ENCODE measurements around the gene BEND7. TPM values are rescaled to one million over a fixed set of nuclear protein-coding genes. Genes with fewer than 3 reads are reported as not detected.

BEND7 gene
- total and polyA plus RNA-seq, 7 experiments from 2014 or later: 0.17 TPM; not detected in 6

DNA sequence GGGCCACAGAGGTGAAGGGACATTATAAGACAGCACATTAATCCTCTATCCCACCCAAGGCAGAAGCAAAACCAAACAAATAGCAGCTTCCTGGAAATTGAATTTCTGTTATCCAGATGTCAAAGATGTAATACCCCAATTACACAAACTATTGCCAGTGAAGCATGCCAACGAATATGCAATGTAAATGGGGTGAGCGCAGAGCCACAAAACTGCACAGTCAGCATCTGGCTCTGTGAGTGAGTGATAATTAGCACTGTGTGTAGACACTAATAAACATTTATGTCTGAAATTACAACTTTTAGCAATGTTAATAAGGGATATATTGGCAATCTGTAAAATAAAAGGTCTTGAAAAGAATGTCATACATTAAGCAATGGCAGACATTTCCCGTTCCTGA, 3.2 kb downstream of the BEND7 start:
- H3K27me3 Mint-ChIP-seq: peaks cover 63 to 78% (median 71%) of the 10 kb centered on the region in 5 donors
- ChIA-PET CTCF (interaction anchor here (0.5 kb wide), 1 partner anchor 1415 kb away, joined by 3 read pairs; no protein-coding TSS in a partner anchor), POLR2A (interaction anchor here (0.6 kb wide), 1 partner anchor 190 kb away, joined by 3 read pairs; no protein-coding TSS in a partner anchor)
- H3K27me3 ChIP-seq (ENCODE audit: control insufficient read depth in 2 of 2, insufficient read depth in 2 of 2, low read length in 2 of 2): peaks cover 6 to 17% of the 10 kb centered on the region in 2 donors
- no peak overlapping the region for H3K4me3 Mint-ChIP-seq
- no peak overlapping the region for H3K27ac ChIP-seq (ENCODE audit: low read depth, low read length)
- H3K4me1 Mint-ChIP-seq: peaks cover 4 to 16% (median 13%) of the 10 kb centered on the region in 7 donors
- ATAC-seq: no peak
- H3K27ac Mint-ChIP-seq: no peak overlapping the region
- H3K4me1 ChIP-seq (ENCODE audit: control insufficient read depth in 2 of 2, insufficient read depth in 2 of 2, low read length in 2 of 2): peaks cover 4% of the 10 kb centered on the region in 2 donors
- H3K9me3 Mint-ChIP-seq: peaks cover 0 to 8% (median 0%) of the 10 kb centered on the region in 11 donors
- intact Hi-C loops (cut with micrococcal nuclease): no loop called here
- H3K36me3 Mint-ChIP-seq: no peaks in the 10 kb centered on the region
- no peak for DNase-seq
- H3K9me3 ChIP-seq (ENCODE audit: control insufficient read depth in 2 of 3, low read length in 3 of 3): no peaks in the 10 kb centered on the region
- H3K36me3 ChIP-seq (ENCODE audit: control insufficient read depth in 2 of 3, insufficient read depth in 3 of 3, low read length in 3 of 3): no peaks in the 10 kb centered on the region
- no peak overlapping the region for H3K4me3 ChIP-seq (ENCODE audit: low read length)

DNA sequence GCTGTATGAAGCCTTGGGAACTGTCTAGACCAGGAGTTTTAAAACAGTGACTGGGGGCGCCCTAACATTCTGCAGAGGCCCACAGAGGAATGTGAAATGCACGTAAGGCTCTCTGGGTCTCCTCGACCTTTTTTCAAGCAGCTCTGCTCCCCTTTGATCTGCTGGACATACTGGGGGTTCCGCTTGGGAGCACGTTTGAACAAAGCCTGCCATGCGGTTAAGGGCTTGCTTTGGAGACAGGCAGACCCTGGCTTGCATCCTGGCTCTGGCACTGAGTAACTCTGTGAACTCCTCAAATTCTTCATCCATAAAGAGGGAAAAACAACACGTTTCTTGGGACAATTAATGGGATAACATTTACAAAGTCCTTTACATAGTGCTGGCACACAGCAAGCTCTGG, 7.8 kb downstream of the BEND7 start:
- Mint-ChIP-seq H3K27me3 (peaks cover 32 to 71% (median 53%) of the 10 kb centered on the region in 5 donors), H3K4me1 (no peaks in the 10 kb centered on the region), H3K4me3 (no peak overlapping the region), H3K27ac (no peak overlapping the region), H3K9me3 (no peaks in the 10 kb centered on the region), H3K36me3 (no peaks in the 10 kb centered on the region)
- H3K27me3 ChIP-seq (ENCODE audit: control insufficient read depth in 2 of 2, insufficient read depth in 2 of 2, low read length in 2 of 2): no peaks in the 10 kb centered on the region
- no peaks in the 10 kb centered on the region for H3K9me3 ChIP-seq (ENCODE audit: control insufficient read depth in 2 of 3, low read length in 3 of 3)
- ChIA-PET CTCF (no interaction called here), POLR2A (no interaction called here)
- no peaks in the 10 kb centered on the region for H3K36me3 ChIP-seq (ENCODE audit: control insufficient read depth in 2 of 3, insufficient read depth in 3 of 3, low read length in 3 of 3)
- ATAC-seq (no peak), DNase-seq (no peak)
- no peaks in the 10 kb centered on the region for H3K4me1 ChIP-seq (ENCODE audit: control insufficient read depth in 2 of 2, insufficient read depth in 2 of 2, low read length in 2 of 2)
- H3K27ac ChIP-seq (ENCODE audit: low read depth, low read length): no peak overlapping the region
- no peak overlapping the region for H3K4me3 ChIP-seq (ENCODE audit: low read length)
- intact Hi-C loops (cut with micrococcal nuclease): no loop called here

DNA sequence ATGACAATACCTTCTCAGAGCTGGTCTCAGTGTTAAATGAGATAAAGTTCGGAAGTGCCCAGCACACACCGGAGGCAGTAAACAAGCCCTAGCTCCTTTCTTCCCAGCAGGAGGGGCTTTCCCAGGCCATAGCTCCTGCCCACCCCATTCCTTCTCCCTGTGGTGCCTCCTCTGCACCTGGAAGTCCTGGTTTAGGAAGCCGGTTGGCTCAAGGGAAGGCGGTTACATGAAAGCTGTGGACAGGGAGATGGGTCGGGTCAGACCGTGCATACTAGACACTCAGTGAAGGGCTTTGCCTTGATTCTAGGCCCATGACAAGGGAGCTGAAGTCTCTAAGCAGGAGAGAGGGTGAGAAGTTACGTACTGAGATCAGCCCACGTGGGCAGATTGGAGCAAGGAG, 8.6 kb downstream of the BEND7 start:
- ATAC-seq: no peak
- Mint-ChIP-seq H3K27ac (no peak overlapping the region), H3K4me3 (no peak overlapping the region), H3K9me3 (no peaks in the 10 kb centered on the region), H3K4me1 (no peaks in the 10 kb centered on the region), H3K27me3 (peaks cover 23 to 71% (median 50%) of the 10 kb centered on the region in 5 donors), H3K36me3 (no peaks in the 10 kb centered on the region)
- no peak overlapping the region for H3K4me3 ChIP-seq (ENCODE audit: low read length)
- no peaks in the 10 kb centered on the region for H3K9me3 ChIP-seq (ENCODE audit: control insufficient read depth in 2 of 3, low read length in 3 of 3)
- H3K27ac ChIP-seq (ENCODE audit: low read depth, low read length): no peak overlapping the region
- ChIA-PET POLR2A (no interaction called here), CTCF (no interaction called here)
- H3K27me3 ChIP-seq (ENCODE audit: control insufficient read depth in 2 of 2, insufficient read depth in 2 of 2, low read length in 2 of 2): no peaks in the 10 kb centered on the region
- no peaks in the 10 kb centered on the region for H3K4me1 ChIP-seq (ENCODE audit: control insufficient read depth in 2 of 2, insufficient read depth in 2 of 2, low read length in 2 of 2)
- intact Hi-C loops (cut with micrococcal nuclease): no loop called here
- no peak for DNase-seq
- H3K36me3 ChIP-seq (ENCODE audit: control insufficient read depth in 2 of 3, insufficient read depth in 3 of 3, low read length in 3 of 3): no peaks in the 10 kb centered on the region

DNA sequence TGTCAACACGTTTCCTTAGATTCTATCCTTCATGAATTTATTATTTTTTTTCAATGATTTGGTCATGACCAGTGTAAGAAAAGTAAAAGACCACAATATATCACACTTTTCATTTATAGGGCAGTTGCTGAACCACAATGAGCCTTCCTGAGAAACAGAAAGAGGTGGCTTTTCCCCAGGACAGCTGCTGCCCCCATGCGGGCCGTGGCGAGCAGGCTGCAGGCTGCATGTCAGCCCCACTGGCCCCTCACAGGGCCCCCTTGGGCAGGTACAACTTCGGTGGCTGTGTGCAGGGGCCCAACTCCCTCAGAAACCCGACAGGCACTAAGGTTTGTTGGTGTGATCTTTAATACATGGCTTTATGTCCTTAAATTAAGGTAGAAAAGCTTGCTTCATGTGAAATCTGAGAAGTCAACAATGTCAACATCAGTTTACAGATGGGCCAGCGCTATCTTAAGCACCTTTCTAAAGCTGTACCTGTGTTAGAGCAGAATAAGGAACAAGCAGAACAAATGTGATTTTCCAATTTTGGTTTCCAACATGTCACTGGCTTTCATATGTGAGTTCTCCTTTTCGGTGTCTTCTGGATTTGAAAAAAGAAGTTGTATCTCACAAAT, 10.6 kb downstream of the BEND7 start:
- ATAC-seq (no peak), DNase-seq (no peak)
- CTCF ChIA-PET: no interaction called here
- POLR2A ChIA-PET: no interaction called here
- Histone ChIP-seq H3K27me3 (ENCODE audit: control insufficient read depth in 2 of 2, insufficient read depth in 2 of 2, low read length in 2 of 2) (no peaks in the 10 kb centered on the region), H3K27ac (ENCODE audit: low read depth, low read length) (no peak overlapping the region), H3K9me3 (ENCODE audit: control insufficient read depth in 2 of 3, low read length in 3 of 3) (no peaks in the 10 kb centered on the region), H3K36me3 (ENCODE audit: control insufficient read depth in 2 of 3, insufficient read depth in 3 of 3, low read length in 3 of 3) (no peaks in the 10 kb centered on the region), H3K4me1 (ENCODE audit: control insufficient read depth in 2 of 2, insufficient read depth in 2 of 2, low read length in 2 of 2) (no peaks in the 10 kb centered on the region), H3K4me3 (ENCODE audit: low read length) (no peak overlapping the region)
- Mint-ChIP-seq H3K4me1 (no peaks in the 10 kb centered on the region), H3K4me3 (no peak overlapping the region), H3K9me3 (no peaks in the 10 kb centered on the region), H3K36me3 (no peaks in the 10 kb centered on the region), H3K27ac (no peak overlapping the region), H3K27me3 (peaks cover 11 to 65% (median 43%) of the 10 kb centered on the region in 5 donors)
- intact Hi-C loops (cut with micrococcal nuclease): no loop called here

DNA sequence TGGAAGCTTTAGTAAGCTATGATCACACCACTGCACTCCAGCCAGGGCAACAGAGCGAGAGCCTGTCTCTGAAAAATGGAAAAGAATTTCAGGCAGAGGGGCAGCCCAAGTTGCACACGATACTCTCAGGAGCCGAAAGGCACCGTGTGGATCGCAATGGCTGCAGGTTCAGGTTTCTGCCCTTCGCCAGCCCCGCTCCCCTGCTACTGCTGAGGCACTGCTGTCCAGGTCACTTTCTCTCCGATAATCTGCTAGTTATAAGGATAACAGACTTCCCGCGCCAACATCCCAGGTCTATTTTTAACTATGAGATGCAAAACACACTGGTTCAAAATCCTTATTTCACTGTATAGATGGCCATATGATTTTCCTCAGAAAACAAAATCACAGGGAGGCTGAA, 11.1 kb downstream of the BEND7 start:
- H3K27me3 ChIP-seq (ENCODE audit: control insufficient read depth in 2 of 2, insufficient read depth in 2 of 2, low read length in 2 of 2): no peaks in the 10 kb centered on the region
- H3K27me3 Mint-ChIP-seq: peaks cover 5 to 65% (median 43%) of the 10 kb centered on the region in 5 donors
- H3K27ac ChIP-seq (ENCODE audit: low read depth, low read length): no peak overlapping the region
- POLR2A ChIA-PET: no interaction called here
- H3K27ac Mint-ChIP-seq: no peak overlapping the region
- CTCF ChIA-PET: no interaction called here
- H3K4me1 ChIP-seq (ENCODE audit: control insufficient read depth in 2 of 2, insufficient read depth in 2 of 2, low read length in 2 of 2): no peaks in the 10 kb centered on the region
- DNase-seq: no peak
- no peaks in the 10 kb centered on the region for H3K36me3 ChIP-seq (ENCODE audit: control insufficient read depth in 2 of 3, insufficient read depth in 3 of 3, low read length in 3 of 3)
- no peaks in the 10 kb centered on the region for H3K4me1 Mint-ChIP-seq
- no peaks in the 10 kb centered on the region for H3K9me3 Mint-ChIP-seq
- H3K4me3 ChIP-seq (ENCODE audit: low read length): no peak overlapping the region
- no peaks in the 10 kb centered on the region for H3K9me3 ChIP-seq (ENCODE audit: control insufficient read depth in 2 of 3, low read length in 3 of 3)
- no peaks in the 10 kb centered on the region for H3K36me3 Mint-ChIP-seq
- intact Hi-C loops (cut with micrococcal nuclease): no loop called here
- ATAC-seq: no peak
- H3K4me3 Mint-ChIP-seq: no peak overlapping the region

DNA sequence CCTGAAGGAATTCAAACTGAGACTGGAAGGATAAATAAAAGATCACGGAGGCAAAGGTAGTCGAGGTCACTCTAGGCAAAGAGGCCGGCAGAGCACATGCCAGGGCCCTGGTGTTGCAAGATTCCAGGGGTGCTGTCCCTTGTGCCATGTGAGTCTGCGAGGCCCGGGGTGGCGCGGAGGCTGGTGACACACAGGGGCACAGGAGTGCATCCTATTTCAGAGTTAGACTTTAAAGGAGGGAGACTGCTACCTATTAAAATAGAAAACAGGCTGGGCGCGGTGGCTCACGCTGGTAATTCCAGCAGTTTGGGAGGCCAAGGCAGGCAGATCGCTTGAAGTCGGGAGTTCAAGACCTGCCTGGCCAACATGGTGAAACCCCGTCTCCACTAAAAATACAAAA, 12.6 kb downstream of the BEND7 start:
- no peaks in the 10 kb centered on the region for H3K4me1 Mint-ChIP-seq
- ChIA-PET POLR2A (no interaction called here), CTCF (no interaction called here)
- no peaks in the 10 kb centered on the region for H3K27me3 ChIP-seq (ENCODE audit: control insufficient read depth in 2 of 2, insufficient read depth in 2 of 2, low read length in 2 of 2)
- no peak overlapping the region for H3K27ac Mint-ChIP-seq
- DNase-seq (no peak), ATAC-seq (no peak)
- H3K27me3 Mint-ChIP-seq: peaks cover 5 to 58% (median 39%) of the 10 kb centered on the region in 5 donors
- no peaks in the 10 kb centered on the region for H3K36me3 ChIP-seq (ENCODE audit: control insufficient read depth in 2 of 3, insufficient read depth in 3 of 3, low read length in 3 of 3)
- intact Hi-C loops (cut with micrococcal nuclease): no loop called here
- no peaks in the 10 kb centered on the region for H3K9me3 Mint-ChIP-seq
- no peaks in the 10 kb centered on the region for H3K36me3 Mint-ChIP-seq
- H3K4me3 Mint-ChIP-seq: no peak overlapping the region
- no peaks in the 10 kb centered on the region for H3K4me1 ChIP-seq (ENCODE audit: control insufficient read depth in 2 of 2, insufficient read depth in 2 of 2, low read length in 2 of 2)
- H3K27ac ChIP-seq (ENCODE audit: low read depth, low read length): no peak overlapping the region
- no peaks in the 10 kb centered on the region for H3K9me3 ChIP-seq (ENCODE audit: control insufficient read depth in 2 of 3, low read length in 3 of 3)
- no peak overlapping the region for H3K4me3 ChIP-seq (ENCODE audit: low read length)

DNA sequence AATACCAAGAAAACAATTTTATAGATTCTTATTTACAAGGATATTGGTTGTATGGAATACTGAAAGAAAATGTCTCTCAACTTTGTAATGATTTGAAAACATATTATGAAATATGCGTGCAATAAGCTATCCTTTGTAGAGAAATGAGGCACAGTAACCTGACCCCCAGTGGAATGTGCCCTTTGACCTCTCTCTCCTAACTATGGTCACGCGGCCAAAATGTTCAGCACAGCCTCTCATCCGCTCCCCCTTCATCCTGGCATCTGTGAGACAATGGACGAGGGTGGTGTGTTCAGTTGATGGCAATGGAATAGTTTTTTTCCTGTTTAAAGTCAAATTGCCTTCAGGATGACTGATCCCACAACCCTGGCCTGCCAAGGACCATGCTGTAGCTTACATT, 13.3 kb downstream of the BEND7 start:
- Histone ChIP-seq H3K4me3 (ENCODE audit: low read length) (no peak overlapping the region), H3K27ac (ENCODE audit: low read depth, low read length) (no peak overlapping the region), H3K27me3 (ENCODE audit: control insufficient read depth in 2 of 2, insufficient read depth in 2 of 2, low read length in 2 of 2) (no peaks in the 10 kb centered on the region), H3K4me1 (ENCODE audit: control insufficient read depth in 2 of 2, insufficient read depth in 2 of 2, low read length in 2 of 2) (no peaks in the 10 kb centered on the region), H3K9me3 (ENCODE audit: control insufficient read depth in 2 of 3, low read length in 3 of 3) (no peaks in the 10 kb centered on the region), H3K36me3 (ENCODE audit: control insufficient read depth in 2 of 3, insufficient read depth in 3 of 3, low read length in 3 of 3) (no peaks in the 10 kb centered on the region)
- POLR2A ChIA-PET: no interaction called here
- peaks cover 5 to 54% (median 37%) of the 10 kb centered on the region in 5 donors for H3K27me3 Mint-ChIP-seq
- no peak overlapping the region for H3K4me3 Mint-ChIP-seq
- no peaks in the 10 kb centered on the region for H3K4me1 Mint-ChIP-seq
- CTCF ChIA-PET: no interaction called here
- ATAC-seq (no peak), DNase-seq (no peak)
- no peaks in the 10 kb centered on the region for H3K36me3 Mint-ChIP-seq
- no peaks in the 10 kb centered on the region for H3K9me3 Mint-ChIP-seq
- H3K27ac Mint-ChIP-seq: no peak overlapping the region
- intact Hi-C loops (cut with micrococcal nuclease): no loop called here

Data from naive thymus-derived CD4-positive, alpha-beta T cell (primary cell).